Measurements from ENCODE around the gene SCAPER.

DNA sequence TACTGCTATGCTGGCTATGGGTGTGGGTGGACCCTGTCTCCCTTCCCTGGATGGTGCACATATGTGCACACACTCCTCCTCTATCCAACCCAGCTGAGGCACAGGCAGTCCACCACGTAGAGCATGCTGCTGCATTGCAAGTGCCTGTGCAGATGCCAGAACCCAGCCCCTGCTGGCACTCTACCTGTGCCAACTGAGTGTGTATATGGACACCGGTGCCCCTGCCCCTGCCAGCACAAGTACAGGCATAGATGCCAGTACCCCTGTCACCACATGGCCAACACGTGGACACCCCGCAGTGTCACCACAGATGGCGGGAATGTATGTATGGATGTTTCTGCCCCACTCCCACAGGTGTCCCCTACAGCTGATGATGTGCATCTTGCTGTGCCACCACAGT is 352.0 kb downstream of the SCAPER start:
- TF ChIP-seq POLR2A (IDR thresholded peaks at IDR 0.05; ENCODE audit: low read length) (no peak), GATA1 (IDR thresholded peaks at IDR 0.05; ENCODE audit: low read depth, low read length) (no peak)
